Nephron (organoid): ENCODE results near the gene CXCR5.

Experiments used
- H3K27ac Mint-ChIP-seq, 3 experiments: 2 replicates each; pipeline ENCODE4 v1.8.0; 2020; ENCODE audit warnings: mixed read lengths in 3 of 3, mild to moderate bottlenecking in 2 of 3, moderate library complexity in 1 of 3
- H3K27me3 Mint-ChIP-seq: 2 replicates; pipeline ENCODE4 v1.8.0; 2021; ENCODE audit warnings: low read depth, mild to moderate bottlenecking, moderate library complexity, mixed read lengths
- H3K36me3 Mint-ChIP-seq: 2 replicates; pipeline ENCODE4 v1.8.0; 2020; ENCODE audit warnings: low read depth, mixed read lengths
- H3K4me1 Mint-ChIP-seq: 2 replicates; pipeline ENCODE4 v1.8.0; 2020; ENCODE audit warnings: mixed read lengths
- H3K4me3 Mint-ChIP-seq, 3 experiments: 2 replicates each; pipeline ENCODE4 v1.8.0; 2020; ENCODE audit warnings: mild to moderate bottlenecking in 3 of 3, mixed read lengths in 3 of 3, moderate library complexity in 2 of 3
- H3K9me3 Mint-ChIP-seq: 2 replicates; pipeline ENCODE4 v1.8.0; 2020; ENCODE audit warnings: mixed read lengths
- CTCF ChIP-seq, 3 experiments: fragments of 200-600 bp; sonication (generic); IDR thresholded peaks; one replicate each; pipeline ENCODE4 v1.5.0; 2021; ENCODE audit warnings: antibody characterized with exemption in 3 of 3; ENCODE audit not compliant: unreplicated experiment in 3 of 3

CXCR5 gene

GRCh38 chr11:118883368-118884071 lies at the start of gene CXCR5:
TSS of gene CXCR5 (plus strand) at chr11:118883892. CDS start at chr11:118883942, 50 bp downstream.
- no peaks in the 10 kb centered on the region for H3K9me3 Mint-ChIP-seq
- no peak within 1 kb of the TSS for H3K4me3 Mint-ChIP-seq
- H3K36me3 Mint-ChIP-seq: no peaks in the 10 kb centered on the region
- no peak for TF ChIP-seq CTCF (IDR thresholded peaks at IDR 0.05; ENCODE audit: unreplicated experiment in 3 of 3)
- H3K27me3 Mint-ChIP-seq: peaks cover 11% of the 10 kb centered on the region
- peaks cover 9% of the 10 kb centered on the region for H3K4me1 Mint-ChIP-seq
- H3K27ac Mint-ChIP-seq: no peak within 1 kb of the TSS

GRCh38 chr11:118834427-118835028 lies 49.2 kb upstream of the CXCR5 start:
- H3K4me1 Mint-ChIP-seq: no peaks in the 10 kb centered on the region
- no peaks in the 10 kb centered on the region for H3K27me3 Mint-ChIP-seq
- no peaks in the 10 kb centered on the region for H3K36me3 Mint-ChIP-seq
- peaks cover 2% of the 10 kb centered on the region for H3K9me3 Mint-ChIP-seq
- no peak overlapping the region for H3K27ac Mint-ChIP-seq
- no peak for TF ChIP-seq CTCF (IDR thresholded peaks at IDR 0.05; ENCODE audit: unreplicated experiment in 3 of 3)
- no peak overlapping the region for H3K4me3 Mint-ChIP-seq

GRCh38 chr11:118837868-118838267 lies 45.8 kb upstream of the CXCR5 start:
- Mint-ChIP-seq H3K27ac (no peak overlapping the region), H3K4me1 (no peaks in the 10 kb centered on the region), H3K36me3 (no peaks in the 10 kb centered on the region), H3K4me3 (no peak overlapping the region), H3K9me3 (peaks cover 2% of the 10 kb centered on the region), H3K27me3 (no peaks in the 10 kb centered on the region)
- TF ChIP-seq CTCF (IDR thresholded peaks at IDR 0.05; ENCODE audit: unreplicated experiment in 3 of 3): no peak

GRCh38 chr11:118838905-118839553 lies 44.7 kb upstream of the CXCR5 start:
- Mint-ChIP-seq H3K9me3 (peaks cover 2% of the 10 kb centered on the region), H3K27ac (no peak overlapping the region), H3K4me3 (no peak overlapping the region), H3K4me1 (no peaks in the 10 kb centered on the region), H3K27me3 (no peaks in the 10 kb centered on the region), H3K36me3 (no peaks in the 10 kb centered on the region)
- no peak for TF ChIP-seq CTCF (IDR thresholded peaks at IDR 0.05; ENCODE audit: unreplicated experiment in 3 of 3)

GRCh38 chr11:118841469-118842242 lies 42.0 kb upstream of the CXCR5 start:
- Mint-ChIP-seq H3K4me3 (no peak overlapping the region), H3K27me3 (peaks cover 3% of the 10 kb centered on the region), H3K36me3 (no peaks in the 10 kb centered on the region), H3K4me1 (no peaks in the 10 kb centered on the region), H3K27ac (no peak overlapping the region), H3K9me3 (peaks cover 3% of the 10 kb centered on the region)
- no peak for TF ChIP-seq CTCF (IDR thresholded peaks at IDR 0.05; ENCODE audit: unreplicated experiment in 3 of 3)
